ENCODE data around the gene NASP. TPM values are rescaled to one million over a fixed set of nuclear protein-coding genes. Genes with fewer than 3 reads are reported as not detected.

NASP gene
- total RNA-seq, 1 donor from 2014 or later: 55.9 TPM

DNA sequence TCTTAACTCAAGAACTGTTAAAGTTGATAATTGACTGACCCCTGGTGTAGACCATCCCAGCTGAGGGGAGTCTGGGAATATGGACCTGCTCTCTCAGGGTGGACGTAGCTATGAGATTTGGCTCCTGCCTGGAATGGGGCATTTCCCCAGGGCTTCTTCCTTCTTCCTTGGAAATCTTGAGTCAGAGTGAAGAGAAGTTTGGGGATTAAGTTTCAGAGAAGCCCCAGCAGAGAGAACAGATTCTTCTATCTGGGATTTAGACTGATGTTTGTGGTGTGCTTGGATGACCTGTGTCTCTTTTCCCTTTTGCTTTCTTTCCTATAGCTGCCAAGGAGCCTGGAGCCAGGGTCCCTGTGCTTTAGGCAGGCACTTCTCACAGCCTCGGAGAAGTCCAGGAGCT, 20.0 kb upstream of the NASP start:
- peaks cover 41% of the 10 kb centered on the region for H4K20me1 ChIP-seq (ENCODE audit: insufficient read depth, low read length)
- no peak overlapping the region for H3K27ac Mint-ChIP-seq (ENCODE audit: unreplicated experiment)
- peaks cover 21% of the 10 kb centered on the region for H3K79me2 ChIP-seq (ENCODE audit: insufficient read depth, low read length)
- FAIRE-seq (no peak), DNase-seq (ENCODE audit: low read depth) (no peak)
- no peak overlapping the region for H3K4me3 Mint-ChIP-seq (ENCODE audit: unreplicated experiment)
- H3K4me3 ChIP-seq (ENCODE audit: insufficient read depth, low read depth, low read length): no peak overlapping the region
- no peaks in the 10 kb centered on the region for H3K27me3 Mint-ChIP-seq (ENCODE audit: low read depth, unreplicated experiment)
- H3K36me3 Mint-ChIP-seq (ENCODE audit: low read depth, unreplicated experiment): peaks cover 28% of the 10 kb centered on the region
- no peaks in the 10 kb centered on the region for H3K27me3 ChIP-seq (ENCODE audit: insufficient read depth, low read length)
- no peak overlapping the region for H3K4me2 ChIP-seq (ENCODE audit: low read length)
- no peak overlapping the region for H2AFZ ChIP-seq (ENCODE audit: low read depth, low read length)
- no peaks in the 10 kb centered on the region for H3K4me1 ChIP-seq (ENCODE audit: insufficient read depth, low read length)
- no peak for TF ChIP-seq CTCF (IDR thresholded peaks at IDR 0.05; ENCODE audit: insufficient read depth, low read depth, low read length)
- no peak for TF ChIP-seq EZH2 (IDR thresholded peaks at IDR 0.05; ENCODE audit: insufficient read depth, low read length)
- no peak overlapping the region for H3K9ac ChIP-seq (ENCODE audit: low read length)
- no peaks in the 10 kb centered on the region for H3K9me3 Mint-ChIP-seq (ENCODE audit: unreplicated experiment)
- no peaks in the 10 kb centered on the region for H3K9me3 ChIP-seq (ENCODE audit: insufficient read depth, low read depth, low read length)
- peaks cover 2% of the 10 kb centered on the region for H3K4me1 Mint-ChIP-seq (ENCODE audit: low read depth, unreplicated experiment)
- no peak overlapping the region for H3K27ac ChIP-seq (ENCODE audit: low read depth, low read length)
- peaks cover 30% of the 10 kb centered on the region for H3K36me3 ChIP-seq (ENCODE audit: insufficient read depth, low read length)

GRCh38 chr1:45566722-45567121, 17.1 kb upstream of the NASP start:
- FAIRE-seq: no peak
- no peak overlapping the region for H3K4me3 Mint-ChIP-seq (ENCODE audit: unreplicated experiment)
- H3K36me3 Mint-ChIP-seq (ENCODE audit: low read depth, unreplicated experiment): peaks cover 19% of the 10 kb centered on the region

More at GRCh38 chr1:45566722-45567121, 17.1 kb upstream of the NASP start:
- H3K9me3 Mint-ChIP-seq (ENCODE audit: unreplicated experiment): no peaks in the 10 kb centered on the region
- no peak for DNase-seq (ENCODE audit: low read depth)
- H3K27ac Mint-ChIP-seq (ENCODE audit: unreplicated experiment): no peak overlapping the region
- Histone ChIP-seq H3K36me3 (ENCODE audit: insufficient read depth, low read length) (peaks cover 43% of the 10 kb centered on the region), H3K9me3 (ENCODE audit: insufficient read depth, low read depth, low read length) (no peaks in the 10 kb centered on the region), H3K4me3 (ENCODE audit: insufficient read depth, low read depth, low read length) (no peak overlapping the region), H3K27ac (ENCODE audit: low read depth, low read length) (no peak overlapping the region), H3K79me2 (ENCODE audit: insufficient read depth, low read length) (peaks cover 7% of the 10 kb centered on the region), H3K4me1 (ENCODE audit: insufficient read depth, low read length) (no peaks in the 10 kb centered on the region), H3K9ac (ENCODE audit: low read length) (no peak overlapping the region), H4K20me1 (ENCODE audit: insufficient read depth, low read length) (peaks cover 38% of the 10 kb centered on the region), H2AFZ (ENCODE audit: low read depth, low read length) (no peak overlapping the region), H3K4me2 (ENCODE audit: low read length) (no peak overlapping the region), H3K27me3 (ENCODE audit: insufficient read depth, low read length) (no peaks in the 10 kb centered on the region)
- peaks cover 2% of the 10 kb centered on the region for H3K4me1 Mint-ChIP-seq (ENCODE audit: low read depth, unreplicated experiment)
- no peaks in the 10 kb centered on the region for H3K27me3 Mint-ChIP-seq (ENCODE audit: low read depth, unreplicated experiment)
- TF ChIP-seq CTCF (IDR thresholded peaks at IDR 0.05; ENCODE audit: insufficient read depth, low read depth, low read length) (no peak), EZH2 (IDR thresholded peaks at IDR 0.05; ENCODE audit: insufficient read depth, low read length) (no peak)

Data from astrocyte (in vitro differentiated cells and primary cell).